Jurkat, Clone E6-1 (cell line): ENCODE results near the gene ZNF879.

ENCODE experiments used
- DNase-seq: peaks from one replicate; pipeline ENCODE4 v3.0.0-alpha.2; 2011; ENCODE audit warnings: low read depth, low spot score
- H3K4me3 ChIP-seq: 2 replicates; pipeline ENCODE4 v1.5.1; 2011; ENCODE audit warnings: mild to moderate bottlenecking, low read length, control low read depth, moderate library complexity

Gene ZNF879

GRCh38 chr5:178997191-178997590 lies 26.4 kb upstream of the ZNF879 start:
- DNase-seq: no peak
- H3K4me3 ChIP-seq: no peak overlapping the region

GRCh38 chr5:178998441-178998840 lies 25.2 kb upstream of the ZNF879 start:
- H3K4me3 ChIP-seq: no peak overlapping the region
- DNase-seq: no peak

GRCh38 chr5:179006564-179006963 lies 17.0 kb upstream of the ZNF879 start:
- no peak for DNase-seq
- no peak overlapping the region for H3K4me3 ChIP-seq

- no peak for DNase-seq
- no peak overlapping the region for H3K4me3 ChIP-seq
Observed at GRCh38 chr5:179008667-179009066, 14.9 kb upstream of the ZNF879 start.

GRCh38 chr5:179033004-179033580 lies 9.5 kb downstream of the ZNF879 start:
- no peak overlapping the region for H3K4me3 ChIP-seq
- no peak for DNase-seq

GRCh38 chr5:179044765-179045164 lies 21.2 kb downstream of the ZNF879 start:
- no peak overlapping the region for H3K4me3 ChIP-seq
- no peak for DNase-seq

GRCh38 chr5:179051784-179052183 lies 28.2 kb downstream of the ZNF879 start:
- H3K4me3 ChIP-seq: no peak overlapping the region
- no peak for DNase-seq

GRCh38 chr5:179054036-179054785 lies 30.6 kb downstream of the ZNF879 start:
- DNase-seq: no peak
- H3K4me3 ChIP-seq: no peak overlapping the region

GRCh38 chr5:179054876-179055275 lies 31.3 kb downstream of the ZNF879 start:
- DNase-seq: no peak
- H3K4me3 ChIP-seq: no peak overlapping the region

GRCh38 chr5:179055436-179055835 lies 31.8 kb downstream of the ZNF879 start:
- no peak for DNase-seq
- H3K4me3 ChIP-seq: no peak overlapping the region

- H3K4me3 ChIP-seq: no peak overlapping the region
- no peak for DNase-seq
Observed at GRCh38 chr5:179055841-179056240, 32.2 kb downstream of the ZNF879 start.

- H3K4me3 ChIP-seq: no peak within 1 kb of the TSS
- no peak for DNase-seq
Observed at GRCh38 chr5:179060116-179061008, 36.8 kb downstream of the ZNF879 start, which contains the start of gene ZNF354C. Gene ZNF354C, plus strand, starts transcription at chr5:179060373. Its CDS starts 1,696 bp downstream, at chr5:179062069.

- no peak for DNase-seq
- H3K4me3 ChIP-seq: no peak overlapping the region
Observed at GRCh38 chr5:179061025-179061424, 37.4 kb downstream of the ZNF879 start.

GRCh38 chr5:179065703-179066102 lies 42.1 kb downstream of the ZNF879 start:
- DNase-seq: no peak
- no peak overlapping the region for H3K4me3 ChIP-seq

- H3K4me3 ChIP-seq: no peak overlapping the region
- DNase-seq: no peak
Observed at GRCh38 chr5:179079165-179079987, 55.8 kb downstream of the ZNF879 start.

GRCh38 chr5:179080724-179081123 lies 57.1 kb downstream of the ZNF879 start:
- no peak for DNase-seq
- H3K4me3 ChIP-seq: no peak overlapping the region
